Measurements from ENCODE around the gene DLGAP1.

The DLGAP1 gene

GRCh38 chr18:3864669-3865298, 590.3 kb downstream of the DLGAP1 start:
- DNase-seq (ENCODE audit: low spot score), result no peak

- DNase-seq (ENCODE audit: low spot score), result no peak
These were observed 591.5 kb downstream of the DLGAP1 start for GRCh38 chr18:3863593-3863992.

- no peak for DNase-seq (ENCODE audit: low spot score)
These were observed 592.1 kb downstream of the DLGAP1 start for GRCh38 chr18:3863006-3863405.

- no peak for DNase-seq (ENCODE audit: low spot score)
These were observed 593.6 kb downstream of the DLGAP1 start for GRCh38 chr18:3861495-3861894.

- no peak for DNase-seq (ENCODE audit: low spot score)
These were observed 597.6 kb downstream of the DLGAP1 start for GRCh38 chr18:3857544-3857943.

GRCh38 chr18:3855966-3856365, 599.1 kb downstream of the DLGAP1 start:
- no peak for DNase-seq (ENCODE audit: low spot score)

- DNase-seq (ENCODE audit: low spot score), result no peak
These were observed 602.8 kb downstream of the DLGAP1 start for GRCh38 chr18:3852321-3852720.

- DNase-seq (ENCODE audit: low spot score), result no peak
These were observed 603.9 kb downstream of the DLGAP1 start for GRCh38 chr18:3851159-3851558.

- DNase-seq (ENCODE audit: low spot score), result no peak
These were observed 606.8 kb downstream of the DLGAP1 start for GRCh38 chr18:3848316-3848715.

- DNase-seq (ENCODE audit: low spot score), result no peak
These were observed 609.9 kb downstream of the DLGAP1 start for GRCh38 chr18:3845161-3845560.

- no peak for DNase-seq (ENCODE audit: low spot score)
These were observed 612.3 kb downstream of the DLGAP1 start for GRCh38 chr18:3842844-3843243.

- no peak for DNase-seq (ENCODE audit: low spot score)
These were observed 614.3 kb downstream of the DLGAP1 start for GRCh38 chr18:3840766-3841165.

GRCh38 chr18:3839581-3839981, 615.5 kb downstream of the DLGAP1 start:
- no peak for DNase-seq (ENCODE audit: low spot score)

- DNase-seq (ENCODE audit: low spot score), result no peak
These were observed 618.4 kb downstream of the DLGAP1 start for GRCh38 chr18:3836483-3837335.

- DNase-seq (ENCODE audit: low spot score), result no peak
These were observed 623.0 kb downstream of the DLGAP1 start for GRCh38 chr18:3832025-3832638.

- no peak for DNase-seq (ENCODE audit: low spot score)
These were observed 624.5 kb downstream of the DLGAP1 start for GRCh38 chr18:3830604-3831003.

- no peak for DNase-seq (ENCODE audit: low spot score)
These were observed 627.8 kb downstream of the DLGAP1 start for GRCh38 chr18:3827236-3827845.

GRCh38 chr18:3826021-3826420, 629.1 kb downstream of the DLGAP1 start:
- DNase-seq (ENCODE audit: low spot score), result no peak

- no peak for DNase-seq (ENCODE audit: low spot score)
These were observed 631.0 kb downstream of the DLGAP1 start for GRCh38 chr18:3824101-3824500.

GRCh38 chr18:3823073-3823472, 632.0 kb downstream of the DLGAP1 start:
- DNase-seq (ENCODE audit: low spot score), result no peak

GRCh38 chr18:3821524-3821923, 633.6 kb downstream of the DLGAP1 start:
- no peak for DNase-seq (ENCODE audit: low spot score)

GRCh38 chr18:3819961-3820360, 635.1 kb downstream of the DLGAP1 start:
- no peak for DNase-seq (ENCODE audit: low spot score)

All from CD4-positive, alpha-beta T cell treated with Interleukin-2 at 100 ng/mL for 4 hours (primary cell).